8988T (cell line): ENCODE measurements around the gene CRIP2.

Source experiments
- DNase-seq: peaks from one replicate; pipeline ENCODE4 v3.0.0; 2011

CRIP2 gene

DNA sequence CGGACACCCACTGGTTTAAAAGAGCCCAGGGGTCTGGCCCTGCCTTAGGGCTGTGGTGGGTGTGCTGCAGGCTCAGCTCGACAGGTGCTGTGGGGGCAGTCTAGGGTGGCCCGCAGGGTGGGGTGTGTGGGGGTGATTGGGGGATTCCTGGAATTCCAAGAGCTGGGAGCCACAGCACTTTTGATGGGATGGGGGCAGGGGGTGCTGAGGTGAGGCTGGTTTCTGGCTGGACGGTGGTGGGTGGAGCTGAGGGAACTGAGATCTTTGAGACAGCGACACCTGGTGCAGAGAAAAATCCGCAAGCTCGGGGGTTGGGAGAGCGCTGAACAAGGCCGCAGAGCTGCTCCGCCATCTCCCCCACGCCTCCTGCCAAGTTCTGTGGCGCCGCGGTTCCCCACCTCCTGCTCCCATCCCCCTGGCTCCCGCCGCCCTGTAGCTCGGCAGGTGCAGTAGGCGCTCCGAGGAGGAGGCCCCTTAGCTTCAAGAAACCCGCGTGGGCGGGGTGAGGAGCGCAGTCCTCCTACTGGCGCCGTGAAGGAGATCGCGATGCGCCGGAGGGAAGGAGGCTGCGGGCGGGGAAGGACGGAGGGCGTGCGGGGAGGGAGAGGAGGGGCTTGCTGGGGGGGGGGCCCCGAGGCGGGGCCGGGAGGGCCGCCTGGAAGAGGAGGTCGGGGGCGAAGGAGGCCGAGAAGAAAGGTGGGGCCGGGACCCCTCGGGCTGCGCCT lies 15.1 kb downstream of the CRIP2 start:
- DNase-seq: peak; percentile 97

DNA sequence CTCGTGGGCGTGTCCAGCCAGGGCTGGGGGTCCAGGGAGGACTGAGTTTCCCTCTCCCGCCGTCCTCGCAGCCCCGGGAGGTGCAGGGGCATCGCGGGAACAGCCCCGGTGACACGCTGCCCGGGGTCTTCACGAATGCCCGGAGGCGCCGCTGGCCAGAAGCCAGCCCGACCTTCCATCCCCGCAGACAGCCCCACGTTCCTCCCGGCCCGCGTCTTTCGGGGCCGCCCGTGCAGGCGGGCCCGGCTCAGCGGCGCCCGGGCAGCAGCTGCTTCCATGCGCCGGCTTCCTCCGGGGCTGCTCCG lies 15.6 kb downstream of the CRIP2 start:
- DNase-seq: no peak

DNA sequence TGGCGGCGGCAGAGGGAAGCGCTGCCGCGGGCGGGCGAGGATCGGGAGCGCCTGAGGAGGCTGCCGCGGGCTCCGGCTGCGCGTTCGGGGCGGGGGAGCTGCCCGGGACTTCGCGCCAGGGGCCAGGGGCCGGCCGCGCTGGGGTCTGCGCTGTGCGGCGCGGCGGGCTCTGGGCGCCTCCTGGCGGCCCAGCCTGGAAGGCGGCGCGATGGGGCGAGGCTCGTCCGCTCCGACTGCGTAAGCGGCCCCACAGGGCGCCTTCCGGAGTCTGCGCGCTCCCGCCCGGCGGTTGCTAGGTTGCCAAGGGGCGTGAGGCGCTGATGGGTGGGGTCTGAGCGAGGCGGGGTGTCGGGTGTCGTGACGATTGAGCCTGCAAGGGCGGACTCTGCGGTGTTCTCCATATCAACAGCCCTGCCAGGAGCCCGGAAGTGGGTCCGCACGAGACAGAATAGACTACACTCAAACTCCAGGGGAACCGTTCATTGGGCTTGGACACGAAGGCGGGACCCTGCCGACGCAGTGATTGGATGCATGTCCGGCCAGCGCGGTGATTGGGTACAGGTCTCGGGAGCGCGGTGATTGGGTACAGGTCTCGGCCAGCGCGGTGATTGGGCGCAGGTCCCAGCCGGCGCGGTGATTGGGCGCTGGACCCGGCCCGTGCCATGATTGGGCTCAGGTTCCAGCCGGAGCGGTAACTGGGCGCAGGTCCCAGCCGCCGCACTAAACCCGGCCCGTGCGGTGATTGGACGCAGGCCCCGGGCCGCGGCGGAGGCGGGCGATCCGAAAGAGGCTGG lies 16.1 kb downstream of the CRIP2 start, which contains the start of gene TEDC1:
Gene TEDC1, plus strand, starts transcription at position 675 of the 794 bp plus-strand sequence. CDS start 130 bp downstream, outside the sequence.
- DNase-seq: peak; percentile 98

DNA sequence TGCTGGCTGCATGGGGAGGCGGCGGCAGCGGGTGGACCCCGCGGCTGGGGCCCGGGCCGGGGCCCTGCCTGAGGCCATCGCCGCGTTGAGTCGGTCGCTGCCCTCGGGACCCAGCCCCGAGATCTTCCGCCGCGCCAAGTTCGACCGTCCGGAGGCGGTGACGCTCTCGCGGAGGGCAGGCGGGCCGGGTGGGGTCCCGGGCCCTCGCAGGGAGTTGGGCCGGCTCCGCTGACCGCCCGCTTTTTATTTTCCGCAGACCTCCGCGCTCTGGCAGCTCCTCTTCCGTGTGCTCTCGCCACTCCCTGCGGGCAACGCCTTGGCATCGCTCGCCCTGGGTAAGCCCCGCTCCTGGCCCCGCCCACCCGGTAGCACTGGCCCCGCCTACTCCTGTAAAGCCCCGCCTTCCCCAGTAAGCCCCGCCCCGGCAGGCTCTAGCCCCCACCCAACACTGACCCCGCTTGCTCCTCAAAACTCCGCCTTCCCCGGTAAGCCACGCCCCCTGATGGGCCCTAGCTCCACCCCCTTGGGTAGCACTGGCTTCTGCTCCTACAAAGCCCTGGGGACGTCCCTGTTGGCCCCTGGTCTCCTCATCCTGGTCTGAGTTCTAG lies 16.8 kb downstream of the CRIP2 start:
- DNase-seq: peak; percentile 91

DNA sequence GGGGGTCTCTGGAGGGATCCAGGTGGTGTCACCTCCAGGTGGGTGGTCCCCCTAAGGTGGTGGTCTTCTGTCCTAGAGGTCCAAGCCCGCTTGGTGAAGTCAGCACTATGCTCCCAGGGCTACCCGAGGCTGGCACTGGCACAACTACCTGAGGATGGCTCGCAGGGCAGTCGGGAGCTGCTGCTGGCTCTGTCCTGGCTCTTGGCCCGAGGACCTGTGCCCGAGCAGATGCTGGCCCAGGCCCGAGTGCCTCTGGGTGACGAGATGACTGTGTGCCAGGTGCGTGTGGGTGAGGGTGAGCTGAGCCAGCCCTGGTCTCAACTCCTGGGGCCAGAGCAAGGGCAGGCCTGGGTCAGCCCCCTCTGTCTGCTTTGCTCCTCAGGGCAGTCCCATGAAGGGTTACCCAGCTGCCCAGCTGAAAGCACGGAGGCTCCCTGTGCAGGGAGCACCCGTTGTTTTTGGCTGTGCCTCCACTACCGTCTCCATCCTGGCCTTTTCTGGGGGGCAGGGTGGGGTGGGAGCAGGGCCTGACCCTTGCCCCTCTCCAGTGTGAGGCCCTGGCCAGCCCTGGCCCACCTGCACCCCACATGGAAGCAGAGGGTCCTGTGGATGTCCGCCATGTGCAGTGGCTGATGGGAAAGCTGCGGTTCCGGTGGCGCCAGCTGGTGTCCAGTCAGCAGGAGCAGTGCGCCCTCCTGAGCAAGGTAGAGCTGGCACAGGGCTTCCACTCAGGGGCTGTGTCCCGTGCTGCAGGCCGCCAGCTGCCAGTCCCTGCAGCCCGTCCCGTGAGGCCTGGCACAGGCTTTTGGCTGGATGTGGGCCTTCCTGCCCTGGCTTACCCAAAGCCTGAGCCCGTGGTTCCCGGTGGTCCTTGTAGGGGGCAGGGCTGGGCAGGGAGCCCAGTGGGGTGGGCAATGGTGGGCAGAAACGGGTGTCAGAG lies 17.7 kb downstream of the CRIP2 start:
- DNase-seq: peak; percentile 27

DNA sequence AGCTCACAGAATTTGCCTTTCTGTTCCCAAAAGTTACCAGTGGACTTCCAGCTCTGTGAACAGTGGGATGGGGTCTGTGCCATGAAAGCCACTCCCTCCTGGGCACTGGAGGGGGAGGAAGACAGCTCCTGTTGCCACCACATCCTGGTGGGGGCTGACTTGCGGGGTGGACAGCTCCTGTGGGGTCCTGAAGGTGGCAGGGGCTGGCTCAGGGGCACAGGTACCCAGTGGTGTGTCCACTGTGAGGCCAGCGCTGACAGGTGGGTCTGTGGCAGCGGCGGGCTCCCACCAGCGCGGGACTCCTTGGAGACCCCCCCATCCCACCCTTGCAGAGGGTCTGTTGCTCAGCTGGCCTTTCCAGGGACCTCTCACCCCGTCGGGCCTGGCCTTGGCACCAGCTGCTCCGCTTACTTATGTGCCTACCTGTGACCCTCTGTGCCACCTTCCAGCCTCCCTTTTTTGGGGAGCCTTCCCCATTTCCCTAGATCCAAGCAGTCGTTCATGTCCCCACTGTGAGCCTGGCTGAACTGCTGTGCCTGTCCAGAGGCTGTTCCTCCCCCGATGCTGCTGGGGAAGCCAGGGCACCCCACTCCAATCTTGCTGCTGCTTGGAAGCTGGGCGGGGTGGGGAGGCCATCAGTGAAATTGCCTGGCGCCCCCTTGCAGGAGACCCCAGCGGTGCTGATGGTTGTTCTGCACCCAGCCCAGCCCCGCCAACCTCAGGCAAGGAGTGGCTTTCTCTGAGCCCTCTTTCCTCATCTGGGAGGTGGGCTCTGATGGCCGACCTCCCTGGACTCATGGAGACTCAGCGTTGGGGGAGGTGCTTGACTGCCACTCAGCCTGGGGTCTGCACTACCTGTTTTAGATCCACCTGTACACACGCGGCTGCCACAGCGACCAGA lies 18.6 kb downstream of the CRIP2 start:
- peak; percentile 35 for DNase-seq

DNA sequence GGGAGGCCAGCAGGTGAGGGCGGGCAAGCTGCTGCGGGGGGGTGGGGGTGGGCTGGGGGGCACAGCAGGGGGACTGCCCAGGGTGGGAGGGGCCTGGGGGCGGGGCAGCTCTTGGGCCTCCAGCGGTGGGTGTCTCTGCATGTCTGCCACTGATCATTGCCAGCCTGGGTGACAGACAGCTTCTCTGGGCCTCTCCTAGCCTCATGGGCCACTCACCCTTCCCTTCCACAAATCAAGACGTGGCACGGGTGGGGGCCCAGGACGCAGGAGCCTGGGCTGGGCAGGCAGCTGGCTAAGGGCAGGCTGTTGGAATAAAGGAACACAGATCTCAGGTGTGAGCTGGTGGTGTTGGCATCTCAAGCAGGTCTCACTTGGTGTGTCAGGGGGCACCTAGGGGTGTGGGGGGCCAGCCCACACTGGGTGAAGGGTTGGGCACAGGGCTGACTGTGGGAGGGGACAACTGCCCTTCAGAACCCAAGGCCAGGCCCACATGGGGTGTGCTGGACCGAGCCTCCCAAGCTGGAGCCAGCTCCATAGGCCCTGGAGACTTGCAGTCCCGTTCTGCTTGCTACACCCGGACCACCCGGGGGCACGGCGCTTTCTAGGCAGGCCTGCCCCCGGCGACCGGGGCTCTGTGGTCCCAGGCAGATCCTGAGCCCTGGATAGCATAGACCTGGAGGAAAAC lies 19.4 kb downstream of the CRIP2 start:
- peak; percentile 21 for DNase-seq

DNA sequence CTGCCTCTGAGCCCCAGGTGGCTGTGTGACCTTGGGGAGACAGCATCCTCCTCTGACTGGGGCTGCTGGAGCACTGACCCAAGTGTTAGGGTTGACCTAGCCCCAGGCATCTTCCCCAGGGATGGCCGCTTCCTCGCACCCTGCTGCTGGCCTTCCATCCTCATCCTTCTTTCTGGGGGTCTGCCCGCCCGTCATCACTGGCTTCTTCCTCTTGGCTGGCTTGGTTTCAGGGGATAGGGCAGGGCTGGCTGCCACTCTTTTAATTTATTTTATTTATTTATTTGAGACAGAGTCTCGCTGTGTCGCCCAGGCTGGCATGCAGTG lies 19.9 kb downstream of the CRIP2 start:
- DNase-seq: no peak

DNA sequence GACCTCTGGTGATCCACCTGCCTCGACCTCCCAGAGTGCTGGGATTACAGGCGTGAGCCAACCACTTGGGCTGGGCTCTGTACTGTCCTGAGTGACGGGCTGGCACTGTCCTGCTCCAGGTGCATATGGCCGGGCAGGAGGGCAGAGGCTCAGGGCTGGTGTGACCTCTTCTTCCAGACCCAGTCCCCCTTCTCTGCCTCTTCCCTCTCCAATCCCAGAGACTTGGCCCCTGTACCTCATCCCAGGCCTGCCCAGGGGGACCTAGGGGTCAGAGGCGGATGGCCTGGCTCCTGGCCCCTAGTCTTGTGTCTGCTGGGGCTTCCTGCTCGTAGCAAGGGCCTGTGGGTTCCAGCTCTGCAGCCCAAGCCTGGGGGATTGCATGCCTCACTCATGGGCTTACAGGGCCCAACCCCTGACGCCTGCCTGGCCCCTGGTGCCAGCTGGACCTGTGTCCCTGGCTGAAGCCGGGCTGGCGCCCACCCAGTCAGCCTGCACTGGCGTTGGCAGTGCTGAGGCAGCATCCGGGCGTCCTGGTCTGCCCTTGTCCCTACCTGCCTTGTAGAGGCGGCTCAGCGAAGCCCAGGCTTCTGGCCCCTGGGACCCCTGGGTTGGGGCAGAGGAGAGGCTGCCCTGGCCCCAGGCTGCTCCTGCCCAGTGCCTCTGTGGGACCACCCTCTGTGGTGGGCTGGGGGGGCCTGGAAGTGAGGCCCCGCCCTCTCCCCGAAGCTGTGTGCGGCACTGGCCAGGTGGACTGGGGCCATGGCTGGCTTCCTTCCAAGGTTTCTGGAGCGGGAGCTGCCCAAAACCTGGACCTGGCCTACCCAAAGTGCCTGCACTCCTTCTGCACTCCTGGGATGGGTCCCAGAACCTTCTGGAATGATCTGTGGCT lies 20.7 kb downstream of the CRIP2 start:
- no peak for DNase-seq

DNA sequence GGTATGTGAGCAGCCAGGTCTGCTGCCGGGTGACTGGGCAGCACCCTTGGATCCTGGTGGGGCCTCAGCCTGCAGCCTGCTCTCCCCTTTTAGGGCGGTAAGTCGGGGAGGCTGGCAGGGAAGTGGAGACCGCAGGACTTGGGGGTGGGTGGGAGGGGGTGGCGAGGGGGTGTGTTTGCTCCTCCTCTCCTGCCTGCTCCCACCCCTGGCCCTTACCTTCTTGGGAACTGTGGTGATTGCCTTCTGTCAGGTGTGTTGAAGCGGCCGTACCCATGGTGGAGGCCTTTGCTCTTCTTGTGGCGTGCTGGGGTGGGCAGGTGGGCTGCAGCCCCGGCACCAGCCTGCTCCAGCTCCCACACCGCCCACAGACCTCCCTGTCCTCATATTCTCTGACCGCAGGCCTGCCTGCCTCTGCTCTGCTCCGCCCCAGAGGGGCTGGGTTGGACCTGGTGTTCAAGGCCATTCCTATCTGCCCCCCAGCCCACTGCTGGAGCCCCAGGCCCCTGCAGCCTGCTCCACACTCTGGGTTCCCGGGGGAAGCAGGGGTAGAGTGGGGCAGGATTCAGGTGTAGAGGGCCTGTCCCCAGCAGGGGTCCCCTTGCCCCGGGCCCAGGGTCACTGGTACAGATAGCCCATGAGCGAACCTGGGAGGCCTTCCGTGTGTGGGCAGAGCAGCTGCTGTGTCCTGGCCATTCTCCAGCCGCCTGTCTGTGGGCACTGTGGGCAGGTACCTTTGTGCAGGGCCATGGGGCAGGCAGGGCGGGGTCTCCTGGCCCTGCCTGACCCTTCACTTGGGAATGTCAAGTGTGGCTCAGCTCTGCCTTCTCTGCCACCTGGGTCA lies 21.6 kb downstream of the CRIP2 start:
- DNase-seq: peak; percentile 33

DNA sequence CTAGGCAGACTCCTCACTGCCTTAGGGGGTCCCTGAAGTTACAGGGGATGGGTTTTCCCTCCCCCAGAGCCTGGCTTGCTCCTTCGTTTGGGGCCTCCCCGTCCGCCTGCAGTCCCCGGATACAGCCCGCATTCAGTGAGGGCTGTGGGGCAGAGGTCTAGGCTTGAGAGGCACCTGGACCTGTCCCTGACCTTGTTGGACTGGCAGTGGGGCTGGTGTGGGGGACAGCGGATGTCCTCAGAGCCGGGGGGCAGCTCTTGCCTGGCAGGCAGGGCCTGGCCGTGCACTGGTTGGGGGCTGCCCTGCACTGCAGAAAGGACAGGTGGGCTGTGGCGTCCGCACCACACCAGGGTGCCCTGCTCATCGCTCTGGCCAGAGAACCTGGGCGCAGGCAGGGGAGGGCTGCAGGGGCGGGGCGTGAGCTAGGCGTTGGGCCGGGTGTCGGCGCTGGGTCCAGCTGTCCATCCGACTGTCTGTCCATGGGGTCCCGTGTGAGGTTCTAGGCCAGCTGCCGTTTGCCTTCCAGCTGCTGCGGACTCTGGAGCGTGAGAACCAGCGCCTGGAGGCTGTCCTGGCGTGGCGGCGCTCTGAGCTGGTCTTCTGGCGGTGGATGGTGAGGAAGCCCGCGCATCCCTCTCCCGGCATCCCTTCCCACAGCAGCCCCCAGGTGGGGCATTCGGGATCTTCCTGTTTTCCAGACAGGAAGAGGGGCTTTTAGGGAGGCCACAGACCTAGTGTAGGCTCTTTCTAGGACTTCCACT lies 22.4 kb downstream of the CRIP2 start:
- DNase-seq: peak; percentile 37

DNA sequence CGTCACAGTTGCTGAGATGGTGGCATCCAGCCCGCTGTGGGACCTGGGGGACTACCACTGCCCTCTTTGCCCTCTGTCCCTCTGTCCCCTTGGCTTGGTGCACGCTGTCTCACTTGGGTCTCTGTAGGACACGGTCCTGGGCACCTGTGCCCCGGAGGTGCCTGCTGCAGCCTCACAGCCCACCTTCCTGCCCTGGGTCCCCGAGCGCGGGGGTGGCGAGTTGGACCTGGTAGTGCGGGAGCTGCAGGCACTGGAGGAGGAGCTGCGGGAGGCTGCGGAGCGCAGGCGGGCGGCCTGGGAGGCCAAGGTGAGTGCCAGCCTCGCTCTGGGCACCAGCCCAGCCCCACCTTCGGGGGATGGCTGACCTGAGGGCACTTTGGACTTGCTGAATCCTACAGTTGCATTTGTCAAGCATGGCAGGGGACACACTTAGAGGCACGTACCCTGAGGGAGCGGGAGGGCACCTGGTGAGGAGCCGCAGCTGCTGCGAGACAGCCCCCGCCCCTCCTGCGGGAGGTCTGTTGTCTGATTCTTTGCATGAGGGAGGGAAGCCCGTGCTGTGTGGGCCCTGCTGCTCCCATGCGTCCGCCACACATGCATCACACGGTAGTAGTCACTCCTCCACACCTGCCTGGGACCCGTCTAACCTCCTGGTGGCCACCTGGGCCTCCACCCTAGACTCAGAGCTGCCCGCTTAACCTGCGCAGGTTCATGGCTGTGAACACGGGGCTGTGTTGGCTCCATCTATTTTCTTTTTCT lies 23.2 kb downstream of the CRIP2 start:
- DNase-seq: peak; percentile 26

DNA sequence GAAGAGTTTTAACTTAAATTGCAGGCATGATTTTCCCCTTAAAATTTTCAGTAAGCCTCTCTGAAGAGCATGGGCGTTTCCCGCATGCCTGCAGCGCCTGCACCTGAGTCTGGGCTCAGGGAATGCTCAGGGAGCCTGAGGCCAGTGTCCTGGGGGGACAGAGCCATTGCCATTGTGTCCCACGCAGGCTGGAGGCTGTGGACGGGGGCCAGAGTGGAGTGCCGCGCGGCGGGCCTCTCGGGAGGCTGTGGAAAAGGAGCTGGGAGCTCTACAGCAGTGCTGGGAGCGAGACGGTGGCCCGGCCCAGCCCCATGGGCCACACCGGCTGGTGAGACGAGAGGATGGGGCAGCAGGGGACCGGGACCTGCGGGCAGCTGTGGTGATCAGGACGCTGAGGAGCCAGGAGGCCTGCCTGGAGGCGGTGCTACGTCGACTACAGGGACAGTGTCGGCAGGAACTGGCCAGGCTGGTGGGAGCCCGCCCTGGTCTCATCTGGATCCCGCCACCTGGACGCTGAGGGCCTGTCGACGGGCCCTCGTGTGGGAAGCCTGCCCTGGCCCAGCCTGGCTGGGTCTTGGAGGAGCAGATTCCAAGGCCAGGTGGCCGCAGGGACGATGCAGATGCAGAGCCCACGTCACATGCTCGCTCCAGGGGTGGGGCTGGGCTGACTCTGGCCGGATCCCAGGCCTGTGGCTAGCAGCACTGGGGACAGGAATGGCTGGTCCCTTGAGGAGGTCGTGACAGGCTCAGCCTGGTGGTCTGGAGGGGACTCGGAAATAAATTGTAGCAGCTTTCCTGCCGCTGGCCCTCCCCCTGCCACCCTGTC lies 24.0 kb downstream of the CRIP2 start:
- peak; percentile 38 for DNase-seq

DNA sequence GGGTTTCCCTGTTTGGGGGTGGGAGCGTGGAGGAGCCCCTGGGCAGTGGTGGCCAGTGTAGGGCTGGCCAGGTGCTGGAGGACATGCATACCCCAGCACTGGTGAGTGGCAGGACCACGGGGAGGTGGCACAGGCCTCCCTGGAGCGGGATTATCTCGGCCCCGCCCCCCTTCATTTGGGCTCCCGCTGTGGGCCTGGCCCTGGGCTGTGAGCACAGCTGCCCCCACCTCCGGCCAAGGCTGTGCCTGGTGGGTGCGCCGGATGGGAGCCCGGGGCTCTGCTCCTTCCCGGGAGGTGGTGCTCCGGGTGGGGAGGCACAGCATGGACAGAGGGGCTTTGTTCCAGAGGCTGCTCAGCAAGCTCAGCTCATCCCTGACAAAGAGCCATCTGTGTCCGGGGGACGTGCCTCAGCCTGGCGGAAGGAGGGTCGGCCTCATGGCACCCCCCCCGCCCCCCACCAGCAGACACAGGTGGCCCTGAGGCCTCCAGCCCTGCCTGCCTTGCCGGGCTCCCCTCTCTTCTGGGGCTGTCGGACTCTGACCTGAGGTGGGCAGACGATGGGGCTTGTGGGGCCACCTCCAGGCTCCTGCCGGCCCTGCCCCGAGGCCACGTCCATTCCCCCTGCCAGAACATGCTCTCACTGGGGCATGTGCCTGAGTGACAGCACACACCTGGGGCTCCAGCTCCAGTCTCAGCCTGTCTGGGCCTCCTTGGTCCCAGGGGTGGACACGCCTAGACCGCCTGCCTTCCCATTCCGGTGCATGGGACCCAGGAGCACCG lies 24.8 kb downstream of the CRIP2 start:
- DNase-seq: peak; percentile 46

DNA sequence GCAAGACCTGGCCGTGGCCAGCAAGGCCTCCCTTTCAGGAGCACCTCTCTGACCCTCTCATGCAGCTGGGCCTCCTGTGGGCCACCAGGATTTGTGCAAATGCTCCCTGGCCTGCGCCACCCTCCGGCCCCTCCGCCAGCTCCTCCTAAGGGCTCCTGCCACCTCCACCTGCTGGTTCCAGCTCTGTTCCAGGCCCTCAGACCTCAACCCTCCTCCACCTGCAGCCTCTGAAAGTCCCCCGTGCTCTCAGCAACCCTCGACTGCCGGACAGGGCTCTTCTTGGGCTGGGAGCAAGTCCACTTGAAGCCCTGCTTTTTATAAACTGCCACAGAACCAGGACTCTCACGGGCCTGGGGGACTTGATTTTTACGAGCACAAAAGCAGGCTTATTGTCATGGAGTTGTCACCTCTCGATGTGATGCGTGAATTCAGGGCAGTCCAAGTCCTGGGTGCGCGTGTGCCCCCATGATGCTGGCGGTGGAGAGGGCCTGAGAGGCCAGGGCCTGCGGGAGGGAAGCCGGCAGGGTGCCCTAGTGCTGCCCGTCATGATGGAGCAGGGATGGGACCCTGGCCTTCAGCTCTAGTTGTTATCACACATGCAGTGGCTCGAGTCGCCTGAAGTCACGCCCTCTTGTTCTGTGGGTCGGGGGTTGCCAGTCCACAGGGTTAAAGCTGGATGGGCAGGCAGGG lies 25.6 kb downstream of the CRIP2 start:
- no peak for DNase-seq
